Measurements from ENCODE around the gene INF2.

DNA sequence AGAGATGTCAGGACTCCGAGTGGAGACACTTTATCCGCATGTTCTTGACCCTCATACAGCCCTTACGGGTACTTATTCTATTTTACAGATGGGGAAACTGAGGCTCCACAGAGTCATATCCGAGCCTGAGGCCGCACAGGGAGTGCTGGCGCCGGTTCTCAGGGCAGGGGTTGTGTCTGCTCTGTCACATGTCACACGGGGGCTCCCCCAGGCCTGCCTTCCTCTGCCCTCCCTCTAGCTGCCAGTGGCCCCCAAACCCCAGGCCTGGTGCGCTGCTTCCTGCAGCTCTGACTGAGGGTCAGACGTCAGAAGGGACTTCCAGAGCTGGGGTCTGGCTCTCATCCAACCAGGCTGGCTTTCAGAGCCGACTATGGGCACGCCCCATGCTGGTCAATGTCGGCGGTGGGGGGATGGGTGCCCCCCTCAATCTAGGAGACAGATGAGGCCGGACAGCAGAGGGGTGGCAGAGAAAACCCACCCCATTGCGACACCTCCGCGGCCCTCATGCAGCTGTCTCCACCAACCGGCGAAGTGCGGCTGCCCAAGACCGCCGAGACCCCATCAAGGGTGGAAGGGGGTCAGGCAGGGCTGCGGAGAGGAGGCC lies 811 bp upstream of the INF2 start:
- TF ChIP-seq CTCF (IDR thresholded peaks at IDR 0.05) (no peak), ZFX (IDR thresholded peaks at IDR 0.05; ENCODE audit: borderline replicate concordance) (no peak)
